Smooth muscle cell (in vitro differentiated cells): ENCODE results near the gene PSAP. TPM values are rescaled to one million over a fixed set of nuclear protein-coding genes. Genes with fewer than 3 reads are reported as not detected.

Experiments used
- DNase-seq: peaks from one replicate; lab custom pipeline; 2025; ENCODE audit not compliant: unreplicated experiment; lab: John Stamatoyannopoulos, UW
- H2AFZ ChIP-seq: fragments of 200-600 bp; sonication (generic); 2 replicates; pipeline ENCODE4 v1.6.0; 2016; ENCODE audit warnings: antibody characterized with exemption, low read depth, mild to moderate bottlenecking
- H3F3A ChIP-seq: fragments of 200-600 bp; sonication (generic); 2 replicates; pipeline ENCODE4 v1.6.0; 2017; ENCODE audit warnings: antibody characterized with exemption, low read depth
- H3K27ac ChIP-seq: fragments of 200-600 bp; sonication (generic); 2 replicates; pipeline ENCODE4 v1.5.1; 2016; ENCODE audit warnings: low read depth, mild to moderate bottlenecking
- H3K27me3 ChIP-seq: fragments of 200-600 bp; sonication (generic); 2 replicates; pipeline ENCODE4 v1.6.1; 2016; ENCODE audit warnings: low read depth, mild to moderate bottlenecking
- H3K36me3 ChIP-seq: fragments of 200-600 bp; sonication (generic); 2 replicates; pipeline ENCODE4 v1.5.1; 2016; ENCODE audit warnings: low read depth
- H3K4me1 ChIP-seq: fragments of 200-600 bp; sonication (generic); 2 replicates; pipeline ENCODE4 v1.5.1; 2016; ENCODE audit warnings: low read depth
- H3K4me2 ChIP-seq: fragments of 200-600 bp; sonication (generic); 2 replicates; pipeline ENCODE4 v1.6.0; 2016; ENCODE audit warnings: mild to moderate bottlenecking
- H3K4me3 ChIP-seq: fragments of 200-600 bp; sonication (generic); 2 replicates; pipeline ENCODE4 v1.5.1; 2016; ENCODE audit warnings: mild to moderate bottlenecking
- H3K79me2 ChIP-seq: fragments of 200-600 bp; sonication (generic); 2 replicates; pipeline ENCODE4 v1.6.0; 2016; ENCODE audit warnings: low read depth, mild to moderate bottlenecking
- H3K9ac ChIP-seq: fragments of 200-600 bp; sonication (generic); 2 replicates; pipeline ENCODE4 v1.6.0; 2016; ENCODE audit warnings: low read depth
- H3K9me3 ChIP-seq: fragments of 200-600 bp; sonication (generic); replicated peaks from 2 replicates; pipeline ENCODE4 v1.5.1; 2016; ENCODE audit warnings: low read depth
- H4K20me1 ChIP-seq: fragments of 200-600 bp; sonication (generic); 2 replicates; pipeline ENCODE4 v1.6.0; 2016; ENCODE audit warnings: low read depth
- CTCF ChIP-seq: fragments of 200-600 bp; sonication (generic); IDR thresholded peaks from 2 replicates; pipeline ENCODE4 v1.5.1; 2017; ENCODE audit warnings: borderline replicate concordance, mild to moderate bottlenecking, antibody characterized with exemption; ENCODE audit not compliant: insufficient read depth, poor library complexity, severe bottlenecking
- WGBS: methylation state at CpG from one replicate; pipeline ENCODE4 v1.1.7; 2016; ENCODE audit warnings: low lambda C conversion rate; 5-methylcytosine and 5-hydroxymethylcytosine counted together
- polyA plus RNA-seq: library from polyadenylated mRNA; unstranded; fragments of >200 nt; fragmentation: Nextera tagmentation; extraction: Ambion mirVana; gene quantifications from 2 replicates; pipeline ENCODE4 v1.2.1, GENCODE V29; 2016
- total RNA-seq: library from RNA; depleted of rRNA; stranded (reverse); fragments of >200 nt; gene quantifications from 2 replicates; pipeline ENCODE4 v1.2.3, GENCODE V29; 2014

PSAP gene
- total and polyA plus RNA-seq, 2 experiments from 2014 or later, result 282 to 500 TPM

GRCh38 chr10:71797533-71798307, 53.3 kb downstream of the PSAP start:
- Histone ChIP-seq H3K79me2 (no peaks in the 10 kb centered on the region), H2AFZ (no peak overlapping the region), H3K4me3 (no peak overlapping the region), H3K4me1 (no peaks in the 10 kb centered on the region), H3K27me3 (no peaks in the 10 kb centered on the region), H3K36me3 (no peaks in the 10 kb centered on the region), H3K9me3 (no peaks in the 10 kb centered on the region), H3K9ac (no peak overlapping the region), H3K4me2 (no peak overlapping the region), H3F3A (no peaks in the 10 kb centered on the region), H3K27ac (no peak overlapping the region), H4K20me1 (no peaks in the 10 kb centered on the region)
- DNase-seq, result no peak
- 85% methylated on average over 10 of the region's 10 CpGs for WGBS
- TF ChIP-seq CTCF, result no peak

GRCh38 chr10:71796749-71797405, 54.2 kb downstream of the PSAP start:
- H3K9me3 ChIP-seq, result no peaks in the 10 kb centered on the region
- WGBS, result 89% methylated on average over 7 of the region's 7 CpGs

GRCh38 chr10:71795248-71795647, 55.8 kb downstream of the PSAP start:
- H3K4me1 ChIP-seq, result no peaks in the 10 kb centered on the region
- no peaks in the 10 kb centered on the region for H3K9me3 ChIP-seq
- no peak for TF ChIP-seq CTCF
- H3K36me3 ChIP-seq, result no peaks in the 10 kb centered on the region
- H4K20me1 ChIP-seq, result no peaks in the 10 kb centered on the region
- H3K79me2 ChIP-seq, result no peaks in the 10 kb centered on the region
- no peaks in the 10 kb centered on the region for H3K27me3 ChIP-seq
- no peak overlapping the region for H2AFZ ChIP-seq
- no peak for DNase-seq
- WGBS, result 15% methylated on average over 2 of the region's 2 CpGs
- H3K4me2 ChIP-seq, result no peak overlapping the region
- no peak overlapping the region for H3K9ac ChIP-seq
- no peaks in the 10 kb centered on the region for H3F3A ChIP-seq
- no peak overlapping the region for H3K27ac ChIP-seq
- no peak overlapping the region for H3K4me3 ChIP-seq

More at GRCh38 chr10:71796749-71797405, 54.2 kb downstream of the PSAP start:
- H2AFZ ChIP-seq, result no peak overlapping the region
- H3F3A ChIP-seq, result no peaks in the 10 kb centered on the region
- H3K9ac ChIP-seq, result no peak overlapping the region
- no peak for TF ChIP-seq CTCF
- H3K27ac ChIP-seq, result no peak overlapping the region
- H3K36me3 ChIP-seq, result no peaks in the 10 kb centered on the region
- no peak overlapping the region for H3K4me3 ChIP-seq
- H3K27me3 ChIP-seq, result no peaks in the 10 kb centered on the region
- H3K4me1 ChIP-seq, result no peaks in the 10 kb centered on the region
- no peaks in the 10 kb centered on the region for H3K79me2 ChIP-seq
- no peaks in the 10 kb centered on the region for H4K20me1 ChIP-seq
- DNase-seq, result no peak
- H3K4me2 ChIP-seq, result no peak overlapping the region
